WTC11 (cell line): ENCODE data around the gene TIPRL. TPM values are rescaled to one million over a fixed set of nuclear protein-coding genes. Genes with fewer than 3 reads are reported as not detected.

Source experiments
- ATAC-seq: fragments of 200-7000 bp; cut with Tn5 transposase; 2 replicates; pipeline ENCODE4 v1.10.0; 2021; ENCODE audit warnings: mild to moderate bottlenecking, moderate library complexity
- CTCF ChIA-PET: fragments of 300-600 bp; sonication (Branson Sonifier 250); formaldehyde crosslinking; loops from one replicate; lab custom pipeline; 2021; ENCODE audit warnings: antibody characterized with exemption; lab: Charles Lee
- POLR2A ChIA-PET: fragments of 350-600 bp; sonication (Branson Sonifier 250); formaldehyde crosslinking; loops from one replicate; lab custom pipeline; 2021; ENCODE audit warnings: antibody characterized with exemption; lab: Charles Lee
- DNase-seq: peaks from one replicate; pipeline ENCODE4 v3.0.0; 2021; ENCODE audit warnings: low spot score
- H3K27ac Mint-ChIP-seq: 2 replicates; pipeline ENCODE4 v1.8.0; 2021; ENCODE audit warnings: mixed read lengths
- H3K27me3 Mint-ChIP-seq: 2 replicates; pipeline ENCODE4 v1.8.0; 2021; ENCODE audit warnings: low read depth, mild to moderate bottlenecking, moderate library complexity, mixed read lengths
- H3K36me3 Mint-ChIP-seq: 2 replicates; pipeline ENCODE4 v1.8.0; 2021; ENCODE audit warnings: mixed read lengths
- H3K4me1 Mint-ChIP-seq: 2 replicates; pipeline ENCODE4 v1.8.0; 2022; ENCODE audit warnings: mixed read lengths
- H3K4me3 Mint-ChIP-seq: 2 replicates; pipeline ENCODE4 v1.8.0; 2021; ENCODE audit warnings: mild to moderate bottlenecking, moderate library complexity, mixed read lengths
- H3K9me3 Mint-ChIP-seq: 2 replicates; pipeline ENCODE4 v1.8.0; 2021; ENCODE audit warnings: mixed read lengths
- AR ChIP-seq: fragments of 250-450 bp; sonication (Bioruptor Pico); IDR thresholded peaks from 2 replicates; pipeline ENCODE4 v1.9.0; 2021; ENCODE audit warnings: mild to moderate bottlenecking
- ATF6 ChIP-seq: sonication (generic); formaldehyde crosslinking; IDR thresholded peaks from 2 replicates; pipeline ENCODE4 v1.8.1; 2023; ENCODE audit warnings: mild to moderate bottlenecking, missing genetic modification reagents
- CTCF ChIP-seq: fragments of 200-600 bp; IDR thresholded peaks from 2 replicates; pipeline ENCODE4 v1.8.0; 2022; ENCODE audit warnings: antibody characterized with exemption
- E2F5 ChIP-seq: sonication (generic); formaldehyde crosslinking; IDR thresholded peaks from 2 replicates; pipeline ENCODE4 v1.8.1; 2022; ENCODE audit warnings: mild to moderate bottlenecking, moderate library complexity, missing genetic modification reagents
- ETV6 ChIP-seq: sonication (generic); formaldehyde crosslinking; IDR thresholded peaks from 2 replicates; pipeline ENCODE4 v1.8.1; 2022; ENCODE audit warnings: mild to moderate bottlenecking, missing genetic modification reagents
- GRHL2 ChIP-seq: fragments of 250-450 bp; sonication (Bioruptor Pico); IDR thresholded peaks from 2 replicates; pipeline ENCODE4 v1.8.0; 2022; ENCODE audit warnings: mild to moderate bottlenecking, moderate library complexity; ENCODE audit not compliant: insufficient replicate concordance, severe bottlenecking
- IRF2 ChIP-seq: sonication (generic); formaldehyde crosslinking; IDR thresholded peaks from 2 replicates; pipeline ENCODE4 v1.8.0; 2022; ENCODE audit warnings: low read depth, missing genetic modification reagents, borderline replicate concordance
- JAZF1 ChIP-seq: fragments of 250-450 bp; sonication (Bioruptor Pico); IDR thresholded peaks from 2 replicates; pipeline ENCODE4 v1.9.0; 2021; ENCODE audit warnings: moderate library complexity, mild to moderate bottlenecking, inconsistent platforms
- KAT7 ChIP-seq: sonication (generic); formaldehyde crosslinking; IDR thresholded peaks from 2 replicates; pipeline ENCODE4 v1.8.1; 2023; ENCODE audit warnings: missing genetic modification reagents, mild to moderate bottlenecking, borderline replicate concordance
- MXD4 ChIP-seq: fragments of 250-450 bp; sonication (Bioruptor Pico); IDR thresholded peaks from 2 replicates; pipeline ENCODE4 v1.8.0; 2021; ENCODE audit warnings: mild to moderate bottlenecking, moderate library complexity, borderline replicate concordance
- MYBL2 ChIP-seq: sonication (generic); formaldehyde crosslinking; IDR thresholded peaks from 2 replicates; pipeline ENCODE4 v1.8.1; 2023; ENCODE audit warnings: mild to moderate bottlenecking, moderate library complexity, missing genetic modification reagents
- NR2C2 ChIP-seq: sonication (generic); formaldehyde crosslinking; IDR thresholded peaks from 2 replicates; pipeline ENCODE4 v1.8.0; 2022; ENCODE audit warnings: mild to moderate bottlenecking, missing genetic modification reagents
- OVOL2 ChIP-seq: fragments of 250-450 bp; sonication (Bioruptor Pico); IDR thresholded peaks from 2 replicates; pipeline ENCODE4 v1.9.0; 2021; ENCODE audit warnings: mild to moderate bottlenecking, borderline replicate concordance
- PREB ChIP-seq: sonication (generic); formaldehyde crosslinking; IDR thresholded peaks from 2 replicates; pipeline ENCODE4 v1.8.1; 2022; ENCODE audit warnings: mild to moderate bottlenecking, missing genetic modification reagents, moderate library complexity, borderline replicate concordance
- SOX15 ChIP-seq: fragments of 250-450 bp; sonication (Bioruptor Pico); IDR thresholded peaks from 2 replicates; pipeline ENCODE4 v1.9.0; 2021; ENCODE audit warnings: mild to moderate bottlenecking
- SP1 ChIP-seq: sonication (generic); formaldehyde crosslinking; conservative IDR thresholded peaks from 2 replicates; pipeline ENCODE4 v1.8.1; 2022; ENCODE audit warnings: missing genetic modification reagents
- TEAD4 ChIP-seq: sonication (generic); formaldehyde crosslinking; IDR thresholded peaks from 2 replicates; pipeline ENCODE4 v1.8.0; 2022; ENCODE audit warnings: mild to moderate bottlenecking, missing genetic modification reagents
- ZNF219 ChIP-seq: sonication (generic); formaldehyde crosslinking; IDR thresholded peaks from 2 replicates; pipeline ENCODE4 v1.8.0; 2023; ENCODE audit warnings: missing genetic modification reagents, mild to moderate bottlenecking, borderline replicate concordance
- ZNF232 ChIP-seq: sonication (generic); formaldehyde crosslinking; IDR thresholded peaks from 2 replicates; pipeline ENCODE4 v1.8.0; 2022; ENCODE audit warnings: mild to moderate bottlenecking, missing genetic modification reagents
- ZNF263 ChIP-seq: sonication (generic); formaldehyde crosslinking; IDR thresholded peaks from 2 replicates; pipeline ENCODE4 v1.8.1; 2022; ENCODE audit warnings: low read depth, mild to moderate bottlenecking, moderate library complexity, missing genetic modification reagents
- ZNF317 ChIP-seq: sonication (generic); formaldehyde crosslinking; IDR thresholded peaks from 2 replicates; pipeline ENCODE4 v1.8.1; 2023; ENCODE audit warnings: low read depth, mild to moderate bottlenecking, moderate library complexity, missing genetic modification reagents, borderline replicate concordance
- ZNF396 ChIP-seq: fragments of 250-450 bp; sonication (Bioruptor Pico); IDR thresholded peaks from 2 replicates; pipeline ENCODE4 v1.8.0; 2021; ENCODE audit warnings: mild to moderate bottlenecking, moderate library complexity, borderline replicate concordance
- ZSCAN18 ChIP-seq: fragments of 250-450 bp; sonication (Bioruptor Pico); IDR thresholded peaks from 2 replicates; pipeline ENCODE4 v2.1.2; 2022; ENCODE audit warnings: mild to moderate bottlenecking, moderate library complexity
- total RNA-seq: library from RNA; stranded (reverse); gene quantifications from 3 replicates; pipeline ENCODE4 v1.2.3, GENCODE V29; 2021

TIPRL gene
- total RNA-seq, 1 experiment from 2014 or later, result 25.3 TPM

- DNase-seq (no peak), ATAC-seq (no peak)
- H3K27me3 Mint-ChIP-seq, result peaks cover 5% of the 10 kb centered on the region; the same call in 1 of the 2 replicates
- TF ChIP-seq ZNF232 (CRISPR knock-in tag) (no peak), GRHL2 (CRISPR knock-in tag) (no peak), MYBL2 (CRISPR knock-in tag) (no peak), MXD4 (CRISPR knock-in tag) (no peak), IRF2 (no peak), CTCF (no peak), NR2C2 (no peak), JAZF1 (no peak), AR (CRISPR knock-in tag) (no peak), ZSCAN18 (no peak), E2F5 (CRISPR knock-in tag) (no peak), ETV6 (no peak), TEAD4 (CRISPR knock-in tag) (no peak), SOX15 (CRISPR knock-in tag) (no peak), ZNF317 (CRISPR knock-in tag) (no peak), ATF6 (CRISPR knock-in tag) (no peak), ZNF219 (CRISPR knock-in tag) (no peak)
- H3K4me3 Mint-ChIP-seq, result no peak overlapping the region
- H3K4me1 Mint-ChIP-seq, result no peaks in the 10 kb centered on the region
- H3K27ac Mint-ChIP-seq, result no peak overlapping the region
- H3K36me3 Mint-ChIP-seq, result peaks cover 7% of the 10 kb centered on the region
- peaks cover 22% of the 10 kb centered on the region for H3K9me3 Mint-ChIP-seq
- ChIA-PET CTCF (interaction anchor here (1.1 kb wide), 1 partner anchor 72 kb away, joined by 3 read pairs; no protein-coding TSS in a partner anchor), POLR2A (no interaction called here)
Observed at GRCh38 chr1:168163670-168164069, 15.1 kb upstream of the TIPRL start.

GRCh38 chr1:168164771-168165170 lies 14.0 kb upstream of the TIPRL start:
- ATAC-seq (no peak), DNase-seq (no peak)
- Mint-ChIP-seq H3K36me3 (peaks cover 7% of the 10 kb centered on the region), H3K4me1 (no peaks in the 10 kb centered on the region), H3K27me3 (peaks cover 5% of the 10 kb centered on the region; the same call in 1 of the 2 replicates), H3K27ac (no peak overlapping the region), H3K4me3 (no peak overlapping the region), H3K9me3 (peaks cover 15% of the 10 kb centered on the region)
- ChIA-PET POLR2A (no interaction called here), CTCF (interaction anchor here (1.1 kb wide), 1 partner anchor 71 kb away, joined by 3 read pairs; no protein-coding TSS in a partner anchor)
- TF ChIP-seq SP1 (CRISPR knock-in tag), result no peak
- no peak for TF ChIP-seq MXD4 (CRISPR knock-in tag)
- no peak for TF ChIP-seq ZNF396 (CRISPR knock-in tag)
- no peak for TF ChIP-seq ZNF263
- no peak for TF ChIP-seq KAT7 (CRISPR knock-in tag)
- TF ChIP-seq ZNF232 (CRISPR knock-in tag), result no peak
- TF ChIP-seq OVOL2, result no peak
- no peak for TF ChIP-seq PREB
